ENCODE data around the gene RCCD1. TPM values are rescaled to one million over a fixed set of nuclear protein-coding genes. Genes with fewer than 3 reads are reported as not detected.

The RCCD1 gene
- total RNA-seq, 1 experiment from 2014 or later, result 22.8 TPM

- Histone ChIP-seq H2BK5ac (ENCODE audit: insufficient read length, low read length) (no peak overlapping the region), H4K91ac (ENCODE audit: insufficient read length, low read depth, low read length) (no peak overlapping the region), H3K18ac (ENCODE audit: insufficient read length, low read depth, low read length) (no peak overlapping the region), H3K23me2 (ENCODE audit: insufficient read length, low read depth, low read length, poor library complexity, severe bottlenecking) (peaks cover 4% of the 10 kb centered on the region), H2BK20ac (ENCODE audit: low read depth, low read length, poor library complexity, severe bottlenecking) (no peak overlapping the region), H3K79me1 (ENCODE audit: insufficient read depth, low read depth, low read length, poor library complexity, severe bottlenecking) (no peaks in the 10 kb centered on the region), H3K79me2 (ENCODE audit: insufficient read depth, low read length) (no peaks in the 10 kb centered on the region), H3K9ac (ENCODE audit: extremely low read depth, insufficient read length, low read length) (no peak overlapping the region), H3K9me3 (ENCODE audit: control insufficient read depth, low read depth, low read length) (no peaks in the 10 kb centered on the region), H3T11ph (ENCODE audit: low read length) (no peak overlapping the region), H4K20me1 (ENCODE audit: control insufficient read depth, insufficient read depth, insufficient read length) (no peaks in the 10 kb centered on the region), H3K4me1 (ENCODE audit: insufficient read depth, low read length) (no peaks in the 10 kb centered on the region), H2AFZ (ENCODE audit: low read length) (no peak overlapping the region), H4K5ac (ENCODE audit: insufficient read length, low read depth, low read length) (no peak overlapping the region), H3K56ac (ENCODE audit: insufficient read length, low read depth, low read length) (no peak overlapping the region), H3K27ac (ENCODE audit: insufficient read length, low read depth, low read length) (no peak overlapping the region), H3K27me3 (ENCODE audit: insufficient read depth, low read length) (no peaks in the 10 kb centered on the region), H2BK15ac (ENCODE audit: low read depth, low read length) (no peak overlapping the region), H2BK12ac (ENCODE audit: insufficient read length, low read depth, low read length) (no peak overlapping the region), H2BK120ac (ENCODE audit: low read depth, low read length, poor library complexity, severe bottlenecking) (no peak overlapping the region), H3K4ac (ENCODE audit: low read depth, low read length) (no peak overlapping the region), H3K14ac (ENCODE audit: insufficient read depth, low read length) (no peak overlapping the region), H2AK5ac (ENCODE audit: insufficient read length, low read length) (no peak overlapping the region), H4K8ac (replicated peaks; ENCODE audit: insufficient read length, low read depth, low read length) (no peak overlapping the region), H3K23ac (ENCODE audit: insufficient read length, low read depth, low read length) (no peak overlapping the region), H3K4me2 (ENCODE audit: insufficient read depth, insufficient read length, low read length) (no peak overlapping the region)
- TF ChIP-seq CTCF (conservative IDR thresholded peaks at IDR 0.05), result no peak
- Mint-ChIP-seq H3K36me3 (ENCODE audit: insufficient read depth in 1 of 3, low read depth in 3 of 3) (no peaks in the 10 kb centered on the region), H3K27ac (no peak overlapping the region), H3K4me3 (no peak overlapping the region), H3K9me3 (no peaks in the 10 kb centered on the region; a peak in 2 of 5 replicates), H3K4me1 (peaks cover 13 to 19% of the 10 kb centered on the region in 2 experiments), H3K27me3 (ENCODE audit: low read depth) (peaks cover 11% of the 10 kb centered on the region)
- DNase-seq, result no peak
- WGBS (ENCODE audit: extremely low coverage, insufficient read length, low lambda C conversion rate), result 100% methylated on average over 2 of the region's 21 CpGs
Measured at GRCh38 chr15:90929246-90930019, 25.3 kb upstream of the RCCD1 start.

Measured in H9 (cell line).